HG03520 (cell line): ENCODE data around the gene ZBTB45.
"Not testable (repeated sequence)": the region's sequence is repeated elsewhere in the genome, so short reads cannot be mapped to it uniquely, and the experiment has no call there.

ENCODE experiments used
- ATAC-seq: cut with Tn5 transposase; IDR thresholded peaks from one replicate; pipeline ENCODE4 v1.9.1; 2021; ENCODE audit warnings: mild to moderate bottlenecking, moderate library complexity; ENCODE audit not compliant: unreplicated experiment

Gene ZBTB45

GRCh38 chr19:58542641-58543372 lies 23.2 kb upstream of the ZBTB45 start:
- not testable (repeated sequence) for ATAC-seq

DNA sequence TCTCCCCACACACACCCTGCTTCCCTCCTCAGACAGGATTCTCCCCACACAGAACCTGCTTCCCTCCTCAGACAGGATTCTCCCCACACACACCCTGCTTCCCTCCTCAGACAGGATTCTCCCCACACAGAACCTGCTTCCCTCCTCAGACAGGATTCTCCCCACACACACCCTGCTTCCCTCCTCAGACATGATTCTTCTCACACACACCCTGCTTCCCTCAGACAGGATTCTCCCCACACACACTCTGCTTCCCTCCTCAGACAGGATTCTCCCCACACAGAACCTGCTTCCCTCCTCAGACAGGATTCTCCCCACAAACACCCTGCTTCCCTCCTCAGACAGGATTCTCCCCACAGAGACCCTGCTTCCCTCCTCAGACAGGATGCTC lies 19.6 kb upstream of the ZBTB45 start:
- not testable (repeated sequence) for ATAC-seq

- ATAC-seq, result no peak
These were observed 18.9 kb upstream of the ZBTB45 start for GRCh38 chr19:58538257-58539168.

DNA sequence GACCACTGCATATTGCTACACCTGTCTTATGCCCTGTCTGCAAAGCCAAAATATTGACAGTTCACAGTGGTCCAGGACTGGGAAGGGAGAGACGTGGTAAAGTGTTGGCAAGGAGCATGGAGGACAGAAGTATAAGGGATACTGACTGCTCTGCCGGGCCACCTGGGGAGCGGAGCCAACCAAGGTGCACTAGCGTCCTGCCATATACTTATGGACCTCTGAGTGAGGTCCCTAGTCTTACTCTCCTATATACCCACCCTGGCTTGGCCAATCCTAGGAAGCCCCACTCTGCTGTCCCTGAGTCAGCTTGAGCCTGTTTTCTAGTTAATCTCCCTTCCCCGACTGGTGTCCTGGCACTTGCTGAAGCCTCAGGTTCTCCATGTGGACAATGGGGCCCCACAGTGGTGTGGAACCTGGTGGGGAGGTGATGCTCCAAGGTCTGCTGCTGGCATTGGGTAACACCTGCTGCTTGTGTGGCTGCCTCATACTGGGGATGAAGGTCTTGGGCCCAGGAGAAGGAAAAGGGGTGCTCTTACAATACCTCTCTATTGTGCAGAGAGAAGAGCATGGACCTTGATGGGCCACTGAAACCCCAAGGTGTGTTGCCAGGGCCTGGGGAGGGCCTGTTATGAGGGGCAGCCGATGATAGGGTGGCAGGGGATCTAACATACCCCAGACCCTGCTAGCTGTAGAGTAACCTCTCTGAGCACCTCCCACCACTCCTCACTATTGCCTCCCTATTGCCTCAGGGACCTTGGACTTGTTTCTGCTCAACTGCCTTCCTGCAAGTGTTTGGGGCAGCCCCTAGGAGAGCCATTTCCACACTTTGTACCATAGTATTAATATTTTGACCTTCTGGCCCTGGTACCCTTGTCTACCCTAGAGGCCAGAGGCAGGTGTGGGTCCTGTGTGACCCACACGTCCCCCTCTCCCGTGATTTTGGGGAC lies 17.5 kb upstream of the ZBTB45 start:
- ATAC-seq, result no peak

DNA sequence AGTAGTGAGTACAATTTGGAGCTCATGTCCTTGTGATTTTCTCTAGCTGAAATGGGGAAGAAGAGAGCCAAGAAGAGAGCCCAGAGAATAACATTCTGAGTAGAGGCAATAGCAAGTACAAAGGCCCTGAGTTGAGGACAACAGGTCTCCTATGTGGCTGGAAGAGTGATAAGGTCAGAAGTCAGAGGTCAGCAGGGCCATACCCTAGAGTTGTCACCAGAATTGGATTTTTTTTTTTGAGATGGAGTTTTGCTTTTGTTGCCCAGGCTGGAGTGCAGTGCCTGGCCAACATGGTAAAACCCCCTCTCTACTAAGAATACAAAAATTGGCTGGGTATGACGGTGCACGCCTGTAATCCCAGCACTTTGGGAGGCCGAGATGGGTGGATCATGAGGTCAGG lies 16.2 kb upstream of the ZBTB45 start:
- ATAC-seq, result no peak

GRCh38 chr19:58531034-58531840 lies 11.6 kb upstream of the ZBTB45 start:
- no peak for ATAC-seq

DNA sequence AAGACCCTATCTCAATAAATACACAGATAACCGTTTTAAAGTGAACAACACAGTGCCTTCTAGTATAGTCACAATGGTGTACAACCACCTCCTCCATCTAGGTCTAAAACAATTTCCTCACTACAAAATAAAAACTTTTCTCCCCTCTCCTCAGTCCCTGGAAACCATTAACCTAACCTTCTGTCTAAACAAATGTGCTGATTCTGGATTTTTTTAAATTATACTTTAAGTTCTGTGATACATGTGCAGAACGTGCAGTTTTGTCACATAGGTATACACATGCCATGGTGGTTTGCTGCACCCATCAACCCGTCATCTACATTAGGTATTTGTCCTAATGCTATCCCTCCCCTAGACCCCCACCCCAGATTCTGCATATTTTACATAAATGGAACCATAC lies 9.8 kb upstream of the ZBTB45 start:
- ATAC-seq, result no peak

GRCh38 chr19:58522709-58523108 lies 3.1 kb upstream of the ZBTB45 start:
- no peak for ATAC-seq

DNA sequence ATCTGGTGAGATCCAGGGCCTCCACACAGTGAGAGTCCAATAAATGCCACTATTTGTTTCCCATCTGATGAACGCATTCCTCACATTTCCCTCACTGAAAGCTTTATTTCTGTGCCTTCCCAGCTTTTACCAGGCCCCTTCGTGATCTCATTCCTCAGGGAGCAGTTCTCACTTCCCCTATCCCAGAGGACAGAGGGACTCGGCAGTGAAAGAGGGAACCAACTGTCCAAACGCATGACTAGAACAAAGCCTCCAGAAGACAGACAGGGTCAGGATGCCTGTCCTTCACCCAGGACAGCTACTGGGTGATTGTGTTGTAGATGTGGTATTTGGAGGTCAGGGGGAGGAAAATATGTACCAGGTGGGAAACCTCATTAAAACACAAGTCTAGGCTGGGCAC lies 2.0 kb upstream of the ZBTB45 start:
- no peak for ATAC-seq

DNA sequence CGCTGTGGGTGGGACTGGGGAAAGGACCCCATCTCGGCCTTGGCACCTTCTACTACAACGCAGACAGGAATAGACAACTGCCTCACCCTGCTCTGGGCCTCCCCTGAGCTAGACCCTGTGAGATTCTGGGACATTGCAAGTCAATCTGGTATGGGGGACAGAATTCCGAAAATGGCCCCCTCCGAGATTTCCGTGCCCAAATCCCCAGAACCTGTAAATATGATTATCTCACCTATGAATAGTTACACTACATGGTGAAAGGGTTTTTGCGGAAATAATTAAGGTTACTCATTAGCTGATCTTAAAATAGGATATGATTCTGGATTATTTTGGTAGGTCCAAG lies 618 bp upstream of the ZBTB45 start:
- no peak for ATAC-seq

DNA sequence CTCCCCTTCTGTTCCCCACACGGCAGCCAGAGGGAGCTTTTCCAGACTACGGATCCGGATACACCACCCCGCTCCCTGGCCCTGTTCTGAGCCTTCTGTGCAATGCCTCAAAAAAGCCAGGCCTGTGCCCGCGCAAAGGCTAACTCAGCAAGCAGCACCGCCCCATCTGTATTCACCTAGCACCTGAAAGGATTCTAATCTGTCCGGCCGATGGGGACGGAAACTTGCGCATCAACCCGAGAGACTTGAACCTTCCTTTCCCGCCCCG lies 589 bp downstream of the ZBTB45 start:
- ATAC-seq, result no peak

DNA sequence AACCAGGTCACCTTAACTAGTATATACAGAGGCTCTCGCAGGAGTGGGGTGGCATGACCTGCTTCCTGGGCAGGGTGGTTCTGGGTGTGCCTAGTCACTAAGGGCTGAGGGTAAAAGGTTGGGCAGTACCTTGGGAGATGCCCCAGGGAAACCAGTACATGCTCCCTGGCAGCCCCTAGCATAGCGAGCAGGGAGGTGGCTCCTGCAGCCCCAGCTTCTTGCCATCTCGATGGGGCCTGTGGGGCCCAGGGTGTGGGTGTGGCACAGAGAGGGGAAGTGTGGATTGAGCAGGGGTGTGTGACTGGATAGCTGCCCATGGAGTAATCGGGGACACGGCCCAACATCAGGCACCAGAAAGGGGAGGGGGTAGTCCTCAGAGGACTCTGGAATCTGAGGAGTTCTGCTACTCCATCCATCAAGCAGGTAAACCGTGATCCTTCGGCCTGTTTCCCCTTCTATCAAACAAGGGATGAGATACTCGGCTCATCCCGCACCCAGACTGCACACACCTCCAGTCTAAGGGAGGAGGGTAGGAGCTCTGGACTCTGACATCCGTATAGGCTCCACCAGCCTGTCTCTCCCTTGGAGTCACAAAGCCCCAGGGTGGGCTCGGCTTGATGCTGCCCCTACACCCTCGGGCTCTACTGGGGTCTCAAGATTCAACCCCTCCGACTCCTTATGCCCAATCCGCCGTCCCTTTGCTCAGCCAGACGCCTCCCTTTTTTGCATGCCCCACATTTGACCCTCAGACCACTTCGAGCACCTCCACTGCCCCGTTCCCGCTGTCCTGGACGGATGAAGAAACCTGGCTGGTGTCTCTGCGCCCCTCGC lies 1.1 kb downstream of the ZBTB45 start:
- ATAC-seq, result no peak

GRCh38 chr19:58516964-58517833 lies 2.4 kb downstream of the ZBTB45 start:
- ATAC-seq, result no peak

DNA sequence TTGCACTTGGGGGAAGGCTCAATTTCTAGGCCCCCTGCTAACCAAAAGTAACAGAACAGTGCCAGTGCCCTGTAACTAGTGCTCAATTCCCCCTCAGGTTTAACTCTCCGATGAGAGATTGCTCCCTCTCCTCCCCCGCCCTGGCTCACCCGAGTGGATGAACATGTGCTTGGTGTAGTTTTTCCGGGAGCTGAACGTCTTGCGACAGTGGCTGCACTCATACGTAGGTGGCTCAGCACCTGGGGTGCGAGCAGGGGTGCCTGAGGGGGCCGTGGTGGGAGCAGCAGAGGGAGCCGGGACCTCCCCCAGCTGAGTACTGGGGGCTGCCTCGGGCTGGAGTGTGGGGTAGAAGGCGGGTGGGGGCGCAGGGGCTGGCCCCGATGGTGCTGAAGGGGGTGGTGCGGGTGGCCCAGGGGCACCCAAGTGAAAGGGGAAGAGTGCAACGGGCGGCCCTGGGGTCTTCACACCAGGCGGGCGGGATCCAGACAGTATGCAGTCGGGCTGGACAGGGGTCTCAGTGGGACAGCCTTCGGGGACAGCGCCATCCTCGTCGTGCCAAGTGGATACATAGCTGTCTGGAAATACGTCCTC lies 3.3 kb downstream of the ZBTB45 start:
- ATAC-seq, result no peak

- no peak for ATAC-seq
These were observed 4.4 kb downstream of the ZBTB45 start for GRCh38 chr19:58515259-58515658.

GRCh38 chr19:58514564-58515022 lies 5.0 kb downstream of the ZBTB45 start:
- ATAC-seq, result no peak

DNA sequence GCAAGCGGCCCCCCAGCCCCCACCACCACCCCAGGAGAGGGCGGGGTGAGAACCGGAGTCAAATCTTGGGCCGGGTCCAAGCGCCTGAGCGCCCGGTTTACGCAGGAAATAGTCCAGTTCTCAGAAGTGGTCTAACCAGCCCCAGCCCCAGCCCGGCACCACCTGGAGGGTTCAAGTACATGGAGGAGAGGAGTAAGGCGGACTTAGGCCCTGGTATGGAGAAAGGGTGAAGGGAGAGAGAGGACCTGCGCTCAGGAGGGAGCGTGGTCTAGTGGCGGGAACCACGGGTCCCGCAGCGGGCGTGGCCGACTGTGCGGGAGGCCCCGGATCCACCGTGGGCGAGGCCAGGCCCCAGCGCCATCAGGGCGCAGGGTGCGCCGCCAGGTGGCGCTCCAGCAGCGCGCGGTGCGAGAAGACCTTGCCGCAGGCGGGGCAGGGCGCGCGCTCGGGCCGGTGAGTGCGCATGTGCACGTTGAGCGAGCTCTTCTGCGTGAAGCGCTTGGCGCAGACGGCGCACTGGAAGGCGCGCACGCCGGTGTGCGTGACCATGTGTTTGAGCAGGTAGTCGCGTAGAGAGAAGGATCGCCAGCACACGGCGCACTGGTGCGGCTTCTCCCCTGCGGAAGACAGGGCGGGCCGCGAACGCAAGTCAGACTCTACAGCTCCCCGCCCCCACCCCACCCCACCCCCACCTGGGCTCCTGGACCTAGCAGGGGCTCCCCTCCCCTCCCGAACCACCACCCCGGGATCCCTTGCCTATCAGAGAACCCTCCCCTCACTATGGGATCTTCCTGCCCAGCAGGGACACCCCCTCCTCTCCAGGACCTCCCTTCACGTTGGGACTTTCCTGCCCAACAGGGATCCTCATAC lies 5.7 kb downstream of the ZBTB45 start:
- peak; percentile 61 for ATAC-seq
